HepG2 (cell line): Measurements from ENCODE around the gene ST6GALNAC3. TPM values are rescaled to one million over a fixed set of nuclear protein-coding genes. Genes with fewer than 3 reads are reported as not detected.
"Not testable (repeated sequence)": the region's sequence is repeated elsewhere in the genome, so short reads cannot be mapped to it uniquely, and the experiment has no call there.

Experiments
- ATAC-seq: fragments of 200-7000 bp; cut with Tn5 transposase; 3 replicates; pipeline ENCODE4 v1.9.1; 2020; ENCODE audit warnings: mild to moderate bottlenecking, moderate library complexity
- BruUV-seq: library from RNA; stranded (reverse); fragments of 400-500 nt; replicated peaks from 2 replicates; lab custom pipeline; 2021; lab: Mats Ljungman, UMichigan
- CTCF ChIA-PET: fragments of 300-600 bp; formaldehyde crosslinking; extraction: SDS; loops from one replicate; lab custom pipeline; 2021; ENCODE audit warnings: low total read pairs, inconsistent platforms, low intra/inter-chr PET ratio; lab: Yijun Ruan, JAX
- POLR2A ChIA-PET: fragments of 350-600 bp; sonication (Branson Sonifier 250); formaldehyde crosslinking; loops from one replicate; lab custom pipeline; 2020; ENCODE audit warnings: antibody characterized with exemption, inconsistent platforms; lab: Yijun Ruan, JAX
- DNase-seq: peaks from one replicate; pipeline ENCODE4 v3.0.0-alpha.2; 2015; ENCODE audit warnings: low spot score
- FAIRE-seq: peaks from 3 replicates; lab custom pipeline; 2011; peaks lifted over from hg19 to GRCh38; lab: Jason Lieb, UNC
- H2AFZ ChIP-seq: one replicate; pipeline ENCODE4 v1.6.1; 2011; ENCODE audit warnings: low read length, inconsistent platforms
- H3K27ac ChIP-seq: fragments of 300-600 bp; 3 replicates; pipeline ENCODE4 v1.8.0; 2011; ENCODE audit warnings: mixed run types, mild to moderate bottlenecking, mixed read lengths, low read length, inconsistent platforms; ENCODE audit not compliant: insufficient read depth; ENCODE audit errors: extremely low read length
- H3K27me3 ChIP-seq, 2 experiments: fragments of 200-600 bp in 1 of 2; 2 replicates in 1 of 2; 3 replicates in 1 of 2; pipeline versions ENCODE4 v1.6.0 to v1.8.0; 2011; ENCODE audit warnings: low read length in 2 of 2, mild to moderate bottlenecking in 2 of 2, moderate library complexity in 2 of 2, inconsistent platforms in 1 of 2; ENCODE audit not compliant: insufficient read depth in 2 of 2, control insufficient read depth in 1 of 2
- H3K36me3 ChIP-seq, 2 experiments: fragments of 200-600 bp in 1 of 2; replicated peaks in 1 of 2; 2 replicates in 1 of 2; 3 replicates in 1 of 2; pipeline versions ENCODE4 v1.5.1 to v1.8.0; 2011; ENCODE audit warnings: low read length in 2 of 2, inconsistent platforms in 1 of 2; ENCODE audit not compliant: insufficient read depth in 2 of 2, control insufficient read depth in 1 of 2
- H3K4me1 ChIP-seq: 2 replicates; pipeline ENCODE4 v1.5.1; 2012; ENCODE audit warnings: low read length, inconsistent platforms; ENCODE audit not compliant: insufficient read depth
- H3K4me2 ChIP-seq: 2 replicates; pipeline ENCODE4 v1.6.0; 2011; ENCODE audit warnings: low read depth, low read length, inconsistent platforms
- H3K4me3 ChIP-seq, 3 experiments: fragments of 200-600 bp in 1 of 3; sonication (generic), shearing (Covaris generic) in 1 of 3; replicated peaks in 1 of 3; 2 replicates each; pipeline ENCODE4 v1.5.1; 2011 to 2016; ENCODE audit warnings: low read length in 3 of 3, inconsistent platforms in 2 of 3, low read depth in 2 of 3, mild to moderate bottlenecking in 2 of 3, control low read depth in 1 of 3, mixed read lengths in 1 of 3; ENCODE audit not compliant: insufficient read depth in 1 of 3
- H3K79me2 ChIP-seq: one replicate; pipeline ENCODE4 v1.6.1; 2011; ENCODE audit warnings: low read length, inconsistent platforms; ENCODE audit not compliant: insufficient read depth
- H3K9ac ChIP-seq: 2 replicates; pipeline ENCODE4 v1.6.0; 2011; ENCODE audit warnings: mild to moderate bottlenecking, low read depth, low read length, inconsistent platforms; ENCODE audit not compliant: insufficient read depth
- H3K9me3 ChIP-seq: 2 replicates; pipeline ENCODE4 v1.5.1; 2012; ENCODE audit warnings: mild to moderate bottlenecking, low read length
- H4K20me1 ChIP-seq: 2 replicates; pipeline ENCODE4 v1.6.0; 2011; ENCODE audit warnings: inconsistent platforms, mild to moderate bottlenecking, low read length, moderate library complexity; ENCODE audit not compliant: insufficient read depth
- CENPBD1 ChIP-seq: sonication (generic); formaldehyde crosslinking; IDR thresholded peaks from 2 replicates; pipeline ENCODE4 v1.8.0; 2022; ENCODE audit warnings: missing genetic modification reagents, low read depth, mild to moderate bottlenecking, borderline replicate concordance
- CENPT ChIP-seq: sonication (generic); formaldehyde crosslinking; IDR thresholded peaks from 2 replicates; pipeline ENCODE4 v1.8.0; 2022; ENCODE audit warnings: low read depth, mild to moderate bottlenecking, moderate library complexity, missing genetic modification reagents
- SNRNP70 ChIP-seq: fragments of 200-400 bp; formaldehyde crosslinking; IDR thresholded peaks from 2 replicates; pipeline ENCODE4 v1.6.1; 2017; ENCODE audit warnings: mild to moderate bottlenecking, low read depth, low read length, moderate library complexity
- ZNF20 ChIP-seq: sonication (generic); formaldehyde crosslinking; IDR thresholded peaks from 2 replicates; pipeline ENCODE4 v1.4.0; 2020; ENCODE audit warnings: mild to moderate bottlenecking, moderate library complexity, missing genetic modification reagents
- WGBS: methylation state at CpG from one replicate; pipeline ENCODE4 v1.1.6; 2017; ENCODE audit warnings: low lambda C conversion rate; 5-methylcytosine and 5-hydroxymethylcytosine counted together
- in situ Hi-C: cut with HindIII; loops from 2 replicates; pipeline ENCODE4 v1.10.0; 2017; ENCODE audit warnings: low pct_unique_long_range_greater_than_20kb; ENCODE audit not compliant: extremely low pct_ligation_motif_present
- intact Hi-C: fragments of 100-400 bp; cut with micrococcal nuclease; formaldehyde crosslinking; loops from one replicate; pipeline ENCODE4 v1.10.0; 2022; ENCODE audit not compliant: unreplicated experiment
- polyA plus RNA-seq, 8 experiments: library from polyadenylated mRNA; depleted of rRNA in 3 of 8; stranded (reverse) in 7 of 8; unstranded in 1 of 8; fragments of >200 nt; fragmentation: Illumina TruSeq in 4 of 8; extraction: Trizol in 4 of 8; gene quantifications; 2 replicates each; pipeline versions ENCODE4 v1.2.1 to v1.2.3, GENCODE V29; 2011 to 2016; ENCODE audit warnings: low read depth in 4 of 8, missing spikeins in 1 of 8, mixed read lengths in 1 of 8; ENCODE audit not compliant: insufficient read depth in 1 of 8
- total RNA-seq, 5 experiments: library from RNA; depleted of rRNA; stranded (reverse); fragments of >200 nt; fragmentation: Illumina TruSeq; extraction: Trizol; gene quantifications; 2 replicates each; pipeline ENCODE4 v1.2.3, GENCODE V29; 2016; ENCODE audit warnings: low read depth in 1 of 5

The ST6GALNAC3 gene
- total and polyA plus RNA-seq, 2 of the 13 experiments (the other 11 are each of a cell fraction or from before 2014, with no cell fraction given): not detected

- H3K79me2 ChIP-seq, H3K4me3 ChIP-seq, H3K4me2 ChIP-seq, H3K4me1 ChIP-seq, H4K20me1 ChIP-seq, DNase-seq, BruUV-seq, FAIRE-seq, POLR2A ChIA-PET, intact Hi-C loops, H3K36me3 ChIP-seq, H2AFZ ChIP-seq, H3K9ac ChIP-seq, ATAC-seq, H3K27me3 ChIP-seq, in situ Hi-C loops, H3K27ac ChIP-seq, H3K9me3 ChIP-seq, CTCF ChIA-PET: not testable (repeated sequence)
- WGBS: 21% methylated on average over 7 of the region's 8 CpGs
Observed at GRCh38 chr1:76097064-76097463, 22.5 kb downstream of the ST6GALNAC3 start.

GRCh38 chr1:76098845-76099244, 24.3 kb downstream of the ST6GALNAC3 start:
- Histone ChIP-seq H4K20me1 (no peaks in the 10 kb centered on the region), H3K9ac (no peak overlapping the region), H2AFZ (no peak overlapping the region), H3K9me3 (no peaks in the 10 kb centered on the region), H3K4me3 (no peak overlapping the region), H3K4me2 (no peak overlapping the region), H3K27ac (no peak overlapping the region), H3K4me1 (no peaks in the 10 kb centered on the region), H3K36me3 (no peaks in the 10 kb centered on the region), H3K27me3 (no peaks in the 10 kb centered on the region; a peak in 1 of 5 replicates), H3K79me2 (no peaks in the 10 kb centered on the region)
- intact Hi-C loops: no loop called here
- ChIA-PET CTCF (no interaction called here), POLR2A (no interaction called here)
- DNase-seq: no peak
- TF ChIP-seq SNRNP70: no peak
- TF ChIP-seq CENPT (CRISPR knock-in tag): no peak
- TF ChIP-seq CENPBD1 (CRISPR knock-in tag): no peak
- no peak for TF ChIP-seq ZNF20 (CRISPR knock-in tag)
- no TSS peak for BruUV-seq
- FAIRE-seq: no peak
- in situ Hi-C loops: no loop called here
- no peak for ATAC-seq
- 3% methylated on average over 3 of the region's 3 CpGs for WGBS
